HG03045 (cell line): ENCODE measurements around the gene CCDC170.

ENCODE experiments used
- ATAC-seq: cut with Tn5 transposase; IDR thresholded peaks from one replicate; pipeline ENCODE4 v1.9.1; 2021; ENCODE audit warnings: mild to moderate bottlenecking, moderate library complexity; ENCODE audit not compliant: unreplicated experiment

Gene CCDC170

GRCh38 chr6:151616600-151616999 lies 122.8 kb downstream of the CCDC170 start:
- no peak for ATAC-seq

DNA sequence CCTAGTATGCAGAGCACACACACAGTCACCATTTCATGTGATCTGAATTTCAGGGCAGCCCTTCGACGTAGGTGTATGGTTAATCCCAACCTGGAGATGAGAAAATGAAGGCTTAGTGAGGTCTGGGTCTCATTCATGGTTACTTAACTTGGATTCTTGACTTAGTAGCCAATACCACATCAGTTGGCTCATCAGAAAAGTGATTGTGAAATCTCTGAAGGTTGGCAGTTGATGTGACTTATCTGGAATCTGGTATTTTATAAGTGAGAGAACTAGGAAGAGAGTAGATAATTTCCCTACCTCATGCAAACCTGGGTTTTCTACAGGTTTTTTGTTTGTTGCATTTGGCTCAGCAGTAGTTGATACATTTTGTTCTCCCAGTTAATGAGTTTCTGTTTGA lies 123.7 kb downstream of the CCDC170 start:
- no peak for ATAC-seq

- no peak for ATAC-seq
Measured at GRCh38 chr6:151618717-151619116, 124.9 kb downstream of the CCDC170 start.

DNA sequence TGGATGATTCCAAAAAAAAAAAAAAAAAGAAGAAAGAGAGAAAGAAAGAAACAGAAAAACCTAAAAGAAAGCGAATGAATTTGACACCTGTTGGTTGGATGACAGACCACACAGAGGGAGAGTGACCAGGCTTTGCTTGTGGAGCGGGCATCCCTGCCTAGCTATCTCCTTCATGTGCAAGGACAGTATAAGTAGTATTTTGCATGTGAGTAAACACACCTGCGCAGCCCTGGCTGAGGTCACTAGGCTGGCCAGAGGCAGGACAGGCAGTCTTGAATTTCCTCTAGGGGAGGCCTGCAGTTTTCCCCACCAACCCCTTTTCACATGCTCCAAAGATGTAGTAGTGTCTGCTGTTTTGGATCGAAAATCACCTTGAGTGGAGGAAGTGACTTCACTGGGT lies 126.4 kb downstream of the CCDC170 start:
- no peak for ATAC-seq

- ATAC-seq, result no peak
Measured at GRCh38 chr6:151624071-151624470, 130.3 kb downstream of the CCDC170 start.

- no peak for ATAC-seq
Measured at GRCh38 chr6:151624481-151624880, 130.7 kb downstream of the CCDC170 start.

- ATAC-seq, result no peak
Measured at GRCh38 chr6:151624900-151625536, 131.2 kb downstream of the CCDC170 start.

- no peak for ATAC-seq
Measured at GRCh38 chr6:151627689-151628444, 134.1 kb downstream of the CCDC170 start.

GRCh38 chr6:151629791-151630190 lies 136.0 kb downstream of the CCDC170 start:
- no peak for ATAC-seq

DNA sequence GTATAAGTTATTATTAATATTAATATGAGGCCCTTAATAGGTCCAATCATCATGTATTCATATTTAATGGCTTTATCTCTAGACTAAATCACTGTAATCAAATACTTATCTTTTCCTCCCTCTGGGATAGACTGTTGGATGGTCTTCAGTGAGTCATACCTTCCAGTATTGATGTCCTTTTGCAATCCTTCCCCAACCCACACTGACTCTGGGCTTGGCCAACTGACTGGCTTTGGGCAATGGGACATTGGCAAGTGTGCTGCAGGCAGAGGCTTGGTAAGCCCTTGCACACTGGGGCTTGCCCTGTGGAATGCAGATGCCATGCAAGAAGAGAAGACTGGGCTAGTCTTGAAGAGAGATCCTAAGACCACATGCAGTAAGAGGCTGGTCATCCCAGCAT lies 136.6 kb downstream of the CCDC170 start:
- ATAC-seq, result no peak

GRCh38 chr6:151630991-151631655 lies 137.3 kb downstream of the CCDC170 start:
- ATAC-seq, result no peak

- ATAC-seq, result no peak
Measured at GRCh38 chr6:151632415-151632987, 138.7 kb downstream of the CCDC170 start.

- no peak for ATAC-seq
Measured at GRCh38 chr6:151633526-151634335, 139.9 kb downstream of the CCDC170 start.

GRCh38 chr6:151634336-151634720 lies 140.5 kb downstream of the CCDC170 start:
- no peak for ATAC-seq

DNA sequence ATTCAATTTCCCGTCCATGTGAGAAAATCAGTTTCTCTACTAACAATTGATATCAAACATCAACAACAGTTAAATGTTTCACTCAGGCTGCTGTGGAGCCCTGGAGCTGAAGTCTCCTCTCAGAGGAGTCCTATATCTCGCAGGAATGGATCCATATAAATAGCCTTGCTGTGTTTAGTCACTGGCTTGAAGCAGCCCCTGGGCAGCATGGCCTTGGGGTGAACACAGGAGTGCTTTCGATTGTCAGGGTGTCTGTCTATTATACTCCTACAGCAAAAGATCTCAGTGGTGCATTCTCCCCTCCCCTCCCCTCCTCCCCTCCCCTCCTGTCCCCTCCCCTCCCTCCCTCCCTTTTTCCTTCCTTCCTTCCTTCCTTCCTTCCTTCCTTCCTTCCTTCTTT lies 141.9 kb downstream of the CCDC170 start:
- ATAC-seq, result no peak

DNA sequence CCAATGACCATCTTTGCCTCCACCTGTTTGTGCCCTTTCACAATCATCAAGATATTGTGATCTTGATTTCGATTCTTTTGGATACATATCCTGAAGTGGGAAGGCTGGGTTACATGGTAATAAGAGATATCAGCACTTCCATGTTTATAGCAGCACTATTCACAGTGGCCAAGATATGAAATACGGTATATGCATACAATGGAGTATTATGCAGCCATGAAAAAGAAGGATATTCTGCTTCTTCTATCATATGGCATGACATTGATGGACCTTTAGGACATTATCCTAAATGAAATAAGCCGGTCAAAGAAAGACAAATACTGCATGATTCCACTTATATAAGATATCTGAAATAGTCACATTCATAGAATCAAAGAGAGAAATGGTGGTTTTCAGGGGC lies 144.0 kb downstream of the CCDC170 start:
- no peak for ATAC-seq

- no peak for ATAC-seq
Measured at GRCh38 chr6:151639750-151640149, 145.9 kb downstream of the CCDC170 start.

- no peak for ATAC-seq
Measured at GRCh38 chr6:151641028-151641427, 147.2 kb downstream of the CCDC170 start.

GRCh38 chr6:151647976-151648639 lies 154.3 kb downstream of the CCDC170 start:
- ATAC-seq, result no peak

GRCh38 chr6:151649835-151650234 lies 156.0 kb downstream of the CCDC170 start:
- ATAC-seq, result no peak
